HCT116 (cell line): ENCODE data around the gene DDX3X. TPM values are rescaled to one million over a fixed set of nuclear protein-coding genes. Genes with fewer than 3 reads are reported as not detected.

Experiments used
- ATAC-seq: fragments of 200-7000 bp; cut with Tn5 transposase; 2 replicates; pipeline ENCODE4 v1.9.1; 2020; ENCODE audit warnings: mild to moderate bottlenecking, moderate library complexity
- BruUV-seq: library from RNA; stranded (reverse); fragments of 400-500 nt; replicated peaks from 2 replicates; lab custom pipeline; 2021; lab: Mats Ljungman, UMichigan
- CTCF ChIA-PET: fragments of 300-600 bp; sonication (Branson Sonifier 250); formaldehyde crosslinking; loops from one replicate; lab custom pipeline; 2021; ENCODE audit warnings: antibody characterized with exemption; lab: Charles Lee
- POLR2A ChIA-PET: fragments of 300-600, 350-600 bp; sonication (Branson Sonifier 250); formaldehyde crosslinking; loops from one replicate; lab custom pipeline; 2021; ENCODE audit warnings: antibody characterized with exemption; lab: Charles Lee
- RAD21 ChIA-PET, 2 experiments: fragments of 300-600 bp; sonication (Branson Sonifier 250); formaldehyde crosslinking; loops; one replicate each; lab custom pipeline; 2023; ENCODE audit warnings: low total read pairs in 2 of 2; ENCODE audit not compliant: uncharacterized antibody in 2 of 2, unreplicated experiment in 2 of 2, low non-redundant PET in 1 of 2; lab: Charles Lee
- DNase-seq: peaks from one replicate; pipeline ENCODE4 v3.0.0-alpha.2; 2010; ENCODE audit warnings: low read depth, low spot score
- H2AFZ ChIP-seq: fragments of 200-600 bp; shearing (Covaris generic), sonication (generic); 2 replicates; pipeline ENCODE4 v1.6.1; 2017; ENCODE audit warnings: low read depth, mixed run types, mixed read lengths, antibody characterized with exemption, low read length; ENCODE audit not compliant: poor library complexity, severe bottlenecking
- H3K27ac ChIP-seq: 2 replicates; pipeline ENCODE4 v1.5.1; 2012; ENCODE audit warnings: low read depth, low read length
- H3K27me3 ChIP-seq: fragments of 200-600 bp; sonication (generic); 2 replicates; pipeline ENCODE4 v1.6.1; 2016; ENCODE audit warnings: mixed run types, low read length, mixed read lengths; ENCODE audit not compliant: insufficient read depth
- H3K36me3 ChIP-seq, 2 experiments: fragments of 200-500 bp in 1 of 2; fragments of 200-600 bp in 1 of 2; sonication (Bioruptor generic) in 1 of 2; sonication (generic) in 1 of 2; 2 replicates each; pipeline versions ENCODE4 v1.5.1 to v1.6.1; 2014 to 2016; ENCODE audit warnings: low read length in 2 of 2, inconsistent platforms in 1 of 2, mixed read lengths in 1 of 2, mixed run types in 1 of 2; ENCODE audit not compliant: insufficient read depth in 2 of 2, control insufficient read depth in 1 of 2
- H3K4me1 ChIP-seq, 2 experiments: fragments of 200-600 bp in 1 of 2; sonication (generic) in 1 of 2; 2 replicates each; pipeline versions ENCODE4 v1.5.1 to v1.6.1; 2012 to 2017; ENCODE audit warnings: low read length in 2 of 2, inconsistent platforms in 1 of 2, mild to moderate bottlenecking in 1 of 2, mixed read lengths in 1 of 2, mixed run types in 1 of 2, moderate library complexity in 1 of 2; ENCODE audit not compliant: insufficient read depth in 2 of 2, control insufficient read depth in 1 of 2
- H3K4me2 ChIP-seq: fragments of 200-600 bp; sonication (generic); 2 replicates; pipeline ENCODE4 v1.6.1; 2017; ENCODE audit warnings: mixed run types, low read length, mixed read lengths
- H3K4me3 ChIP-seq, 2 experiments: fragments of 200-600 bp in 1 of 2; sonication (generic) in 1 of 2; replicated peaks in 1 of 2; 2 replicates each; pipeline ENCODE4 v1.5.1; 2011 to 2016; ENCODE audit warnings: low read length in 2 of 2, control low read depth in 1 of 2, low read depth in 1 of 2, mild to moderate bottlenecking in 1 of 2, mixed read lengths in 1 of 2, mixed run types in 1 of 2
- H3K79me2 ChIP-seq: fragments of 200-600 bp; sonication (generic); 2 replicates; pipeline ENCODE4 v1.6.1; 2017; ENCODE audit warnings: mild to moderate bottlenecking, mixed run types, low read length, moderate library complexity, mixed read lengths; ENCODE audit not compliant: insufficient read depth
- H3K9ac ChIP-seq: fragments of 200-600 bp; sonication (generic); 2 replicates; pipeline ENCODE4 v1.6.1; 2016; ENCODE audit warnings: low read length, mixed read lengths
- H3K9me2 ChIP-seq: fragments of 200-600 bp; sonication (generic), shearing (Covaris generic); 2 replicates; pipeline ENCODE4 v1.6.1; 2017; ENCODE audit warnings: mixed run types, mild to moderate bottlenecking, moderate library complexity; ENCODE audit not compliant: insufficient read depth
- H3K9me3 ChIP-seq, 2 experiments: fragments of 200-500 bp in 1 of 2; fragments of 200-600 bp in 1 of 2; sonication (Bioruptor generic) in 1 of 2; sonication (generic) in 1 of 2; 2 replicates each; pipeline ENCODE4 v1.6.1; 2014 to 2017; ENCODE audit warnings: low read length in 2 of 2, mixed read lengths in 2 of 2, inconsistent platforms in 1 of 2, low read depth in 1 of 2, mild to moderate bottlenecking in 1 of 2, mixed run types in 1 of 2, moderate library complexity in 1 of 2; ENCODE audit not compliant: control insufficient read depth in 1 of 2, insufficient read depth in 1 of 2
- H4K20me1 ChIP-seq: fragments of 200-600 bp; sonication (generic), shearing (Covaris generic); 2 replicates; pipeline ENCODE4 v1.6.1; 2017; ENCODE audit warnings: mixed run types, mild to moderate bottlenecking, moderate library complexity; ENCODE audit not compliant: insufficient read depth
- CBX3 ChIP-seq: IDR thresholded peaks from 2 replicates; pipeline ENCODE4 v1.6.1; 2012; ENCODE audit warnings: low read depth
- CEBPB ChIP-seq: IDR thresholded peaks from 2 replicates; pipeline ENCODE4 v1.6.1; 2012; ENCODE audit warnings: low read depth
- EGR1 ChIP-seq: IDR thresholded peaks from 2 replicates; pipeline ENCODE4 v1.6.1; 2012; ENCODE audit warnings: low read depth
- ELF1 ChIP-seq: IDR thresholded peaks from 2 replicates; pipeline ENCODE4 v1.6.1; 2012; ENCODE audit warnings: low read depth, borderline replicate concordance
- EZH2 ChIP-seq: fragments of 200-600 bp; sonication (generic); IDR thresholded peaks from 2 replicates; pipeline ENCODE4 v1.6.1; 2017; ENCODE audit warnings: antibody characterized with exemption, mixed run types
- EZH2phosphoT487 ChIP-seq: fragments of 200-600 bp; IDR thresholded peaks from 2 replicates; pipeline ENCODE4 v1.6.1; 2018; ENCODE audit warnings: antibody characterized with exemption, borderline replicate concordance
- FOSL1 ChIP-seq: IDR thresholded peaks from 2 replicates; pipeline ENCODE4 v1.6.1; 2012; ENCODE audit warnings: low read depth
- POLR2A ChIP-seq: IDR thresholded peaks from 2 replicates; pipeline ENCODE4 v1.7.0; 2011; ENCODE audit warnings: borderline replicate concordance; ENCODE audit not compliant: insufficient read depth, insufficient read length; ENCODE audit errors: extremely low read depth
- POLR2AphosphoS5 ChIP-seq: IDR thresholded peaks from 2 replicates; pipeline ENCODE4 v1.6.1; 2011; ENCODE audit warnings: mild to moderate bottlenecking, low read depth, low read length, moderate library complexity
- RAD21 ChIP-seq: IDR thresholded peaks from 2 replicates; pipeline ENCODE4 v1.6.1; 2012; ENCODE audit warnings: low read depth, mild to moderate bottlenecking
- SIN3A ChIP-seq: IDR thresholded peaks from 2 replicates; pipeline ENCODE4 v1.6.1; 2012; ENCODE audit warnings: low read depth
- SP1 ChIP-seq: IDR thresholded peaks from 2 replicates; pipeline ENCODE4 v1.6.1; 2012; ENCODE audit warnings: low read depth
- TCF7L2 ChIP-seq: IDR thresholded peaks from 2 replicates; pipeline ENCODE4 v1.7.0; 2011; ENCODE audit warnings: borderline replicate concordance, inconsistent platforms; ENCODE audit not compliant: insufficient read depth, insufficient read length; ENCODE audit errors: extremely low read depth
- YY1 ChIP-seq: IDR thresholded peaks from 2 replicates; pipeline ENCODE4 v1.6.1; 2011; ENCODE audit warnings: low read length, low read depth, moderate library complexity, mild to moderate bottlenecking; ENCODE audit not compliant: insufficient replicate concordance; ENCODE audit errors: extremely low read depth
- ZFX ChIP-seq: fragments of 450-650 bp; IDR thresholded peaks from 2 replicates; pipeline ENCODE4 v1.6.1; 2017
- ZNF274 ChIP-seq: fragments of 200-500 bp; sonication (Bioruptor generic); IDR thresholded peaks from 2 replicates; pipeline ENCODE4 v1.6.1; 2014; ENCODE audit warnings: mild to moderate bottlenecking, low read depth, low read length, inconsistent platforms
- intact Hi-C: fragments of 100-400 bp; cut with micrococcal nuclease; formaldehyde crosslinking; loops from 2 replicates; pipeline ENCODE4 v1.10.0; 2022
- total RNA-seq: library from RNA; stranded (reverse); gene quantifications from one replicate; pipeline ENCODE4 v1.2.1, GENCODE V29; 2021; ENCODE audit not compliant: unreplicated experiment
- TF ChIP-seq, protein P1 (sequence below): IDR thresholded peaks from 2 replicates; pipeline ENCODE4 v1.6.1; 2012; ENCODE audit warnings: low read depth
- TF ChIP-seq, protein P2 (sequence below): IDR thresholded peaks from 2 replicates; pipeline ENCODE4 v1.6.1; 2012
- TF ChIP-seq, protein P3 (sequence below), 3 experiments: fragments of 200-600 bp in 1 of 3; sonication (generic) in 1 of 3; IDR thresholded peaks in 2 of 3; conservative IDR thresholded peaks in 1 of 3; 2 replicates each; pipeline ENCODE4 v1.5.1; 2012 to 2017; ENCODE audit warnings: low read depth in 2 of 3, low read length in 2 of 3, antibody characterized with exemption in 1 of 3, borderline replicate concordance in 1 of 3, control low read depth in 1 of 3, mild to moderate bottlenecking in 1 of 3, mixed read lengths in 1 of 3, mixed run types in 1 of 3, moderate library complexity in 1 of 3; ENCODE audit not compliant: insufficient read depth in 1 of 3
- TF ChIP-seq, protein P4 (sequence below): IDR thresholded peaks from 2 replicates; pipeline ENCODE4 v1.6.1; 2011; ENCODE audit warnings: mild to moderate bottlenecking, low read length, moderate library complexity; ENCODE audit not compliant: insufficient replicate concordance; ENCODE audit errors: extremely low read depth

Gene DDX3X
- total RNA-seq, 1 experiment from 2014 or later, result 253 TPM

DNA sequence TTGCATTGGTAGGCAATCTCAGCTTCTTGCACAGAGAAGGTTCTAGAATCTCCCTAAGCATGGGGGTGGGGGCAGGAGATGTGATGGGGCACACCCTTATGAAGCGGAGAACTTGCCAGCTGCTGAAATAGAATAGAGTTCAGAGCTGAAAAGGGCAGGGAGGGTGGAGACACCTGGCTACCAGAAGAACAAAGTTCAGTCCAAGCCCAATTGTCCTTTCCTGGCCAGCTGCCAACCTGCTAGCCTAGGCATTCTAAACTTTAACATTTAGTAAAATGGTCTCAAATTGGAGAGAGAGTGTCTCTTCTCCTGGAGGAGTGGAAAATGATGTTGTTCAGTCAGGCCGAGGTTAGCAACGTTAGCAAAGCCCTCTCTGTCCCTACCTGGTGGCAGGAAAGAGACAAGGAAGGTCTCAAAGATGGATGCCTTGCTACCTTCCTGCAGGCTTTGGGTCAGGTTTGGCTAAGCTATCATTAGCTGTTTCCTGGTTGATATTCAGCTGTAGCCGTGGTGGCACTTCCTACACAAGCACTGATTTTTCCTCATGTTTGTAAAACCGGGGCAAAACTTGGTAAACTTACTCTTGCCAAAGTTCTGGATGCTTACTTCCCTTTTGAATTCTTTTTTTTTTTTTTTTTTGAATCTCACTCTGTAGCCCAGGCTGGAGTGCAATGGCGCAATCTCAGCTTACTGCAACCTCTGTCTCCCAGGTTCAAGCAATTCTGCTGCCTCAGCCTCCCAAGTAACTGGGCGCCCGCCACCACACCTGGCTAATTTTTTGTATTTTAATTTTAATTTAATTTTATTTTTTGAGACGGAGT is 78.5 kb downstream of the DDX3X start:
- Histone ChIP-seq H3K27me3 (no peaks in the 10 kb centered on the region), H3K9me3 (no peaks in the 10 kb centered on the region), H3K4me2 (no peak overlapping the region), H3K36me3 (no peaks in the 10 kb centered on the region), H3K79me2 (no peaks in the 10 kb centered on the region), H3K27ac (no peak overlapping the region), H3K4me3 (no peak overlapping the region), H3K9ac (no peak overlapping the region), H3K4me1 (peaks cover 0 to 6% of the 10 kb centered on the region in 2 experiments; a peak in 1 of 4 replicates), H4K20me1 (no peaks in the 10 kb centered on the region), H3K9me2 (no peaks in the 10 kb centered on the region), H2AFZ (no peak overlapping the region)
- no TSS peak for BruUV-seq
- ChIA-PET RAD21 (no interaction called here), CTCF (no interaction called here), POLR2A (no interaction called here)
- ATAC-seq, result no peak
- intact Hi-C loops, result no loop called here
- DNase-seq, result no peak
- TF ChIP-seq SIN3A (no peak), CEBPB (no peak), TCF7L2 (no peak), FOSL1 (no peak), CBX3 (no peak), ZFX (no peak), POLR2AphosphoS5 (no peak), SP1 (no peak), YY1 (no peak), POLR2A (no peak), ELF1 (no peak), EZH2 (no peak), EGR1 (no peak), ZNF274 (no peak), RAD21 (no peak), EZH2phosphoT487 (no peak)
- TF ChIP-seq, protein P1, sequence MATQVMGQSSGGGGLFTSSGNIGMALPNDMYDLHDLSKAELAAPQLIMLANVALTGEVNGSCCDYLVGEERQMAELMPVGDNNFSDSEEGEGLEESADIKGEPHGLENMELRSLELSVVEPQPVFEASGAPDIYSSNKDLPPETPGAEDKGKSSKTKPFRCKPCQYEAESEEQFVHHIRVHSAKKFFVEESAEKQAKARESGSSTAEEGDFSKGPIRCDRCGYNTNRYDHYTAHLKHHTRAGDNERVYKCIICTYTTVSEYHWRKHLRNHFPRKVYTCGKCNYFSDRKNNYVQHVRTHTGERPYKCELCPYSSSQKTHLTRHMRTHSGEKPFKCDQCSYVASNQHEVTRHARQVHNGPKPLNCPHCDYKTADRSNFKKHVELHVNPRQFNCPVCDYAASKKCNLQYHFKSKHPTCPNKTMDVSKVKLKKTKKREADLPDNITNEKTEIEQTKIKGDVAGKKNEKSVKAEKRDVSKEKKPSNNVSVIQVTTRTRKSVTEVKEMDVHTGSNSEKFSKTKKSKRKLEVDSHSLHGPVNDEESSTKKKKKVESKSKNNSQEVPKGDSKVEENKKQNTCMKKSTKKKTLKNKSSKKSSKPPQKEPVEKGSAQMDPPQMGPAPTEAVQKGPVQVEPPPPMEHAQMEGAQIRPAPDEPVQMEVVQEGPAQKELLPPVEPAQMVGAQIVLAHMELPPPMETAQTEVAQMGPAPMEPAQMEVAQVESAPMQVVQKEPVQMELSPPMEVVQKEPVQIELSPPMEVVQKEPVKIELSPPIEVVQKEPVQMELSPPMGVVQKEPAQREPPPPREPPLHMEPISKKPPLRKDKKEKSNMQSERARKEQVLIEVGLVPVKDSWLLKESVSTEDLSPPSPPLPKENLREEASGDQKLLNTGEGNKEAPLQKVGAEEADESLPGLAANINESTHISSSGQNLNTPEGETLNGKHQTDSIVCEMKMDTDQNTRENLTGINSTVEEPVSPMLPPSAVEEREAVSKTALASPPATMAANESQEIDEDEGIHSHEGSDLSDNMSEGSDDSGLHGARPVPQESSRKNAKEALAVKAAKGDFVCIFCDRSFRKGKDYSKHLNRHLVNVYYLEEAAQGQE, result no peak
- TF ChIP-seq, protein P2, sequence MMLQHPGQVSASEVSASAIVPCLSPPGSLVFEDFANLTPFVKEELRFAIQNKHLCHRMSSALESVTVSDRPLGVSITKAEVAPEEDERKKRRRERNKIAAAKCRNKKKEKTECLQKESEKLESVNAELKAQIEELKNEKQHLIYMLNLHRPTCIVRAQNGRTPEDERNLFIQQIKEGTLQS, result no peak
- TF ChIP-seq, protein P3, sequence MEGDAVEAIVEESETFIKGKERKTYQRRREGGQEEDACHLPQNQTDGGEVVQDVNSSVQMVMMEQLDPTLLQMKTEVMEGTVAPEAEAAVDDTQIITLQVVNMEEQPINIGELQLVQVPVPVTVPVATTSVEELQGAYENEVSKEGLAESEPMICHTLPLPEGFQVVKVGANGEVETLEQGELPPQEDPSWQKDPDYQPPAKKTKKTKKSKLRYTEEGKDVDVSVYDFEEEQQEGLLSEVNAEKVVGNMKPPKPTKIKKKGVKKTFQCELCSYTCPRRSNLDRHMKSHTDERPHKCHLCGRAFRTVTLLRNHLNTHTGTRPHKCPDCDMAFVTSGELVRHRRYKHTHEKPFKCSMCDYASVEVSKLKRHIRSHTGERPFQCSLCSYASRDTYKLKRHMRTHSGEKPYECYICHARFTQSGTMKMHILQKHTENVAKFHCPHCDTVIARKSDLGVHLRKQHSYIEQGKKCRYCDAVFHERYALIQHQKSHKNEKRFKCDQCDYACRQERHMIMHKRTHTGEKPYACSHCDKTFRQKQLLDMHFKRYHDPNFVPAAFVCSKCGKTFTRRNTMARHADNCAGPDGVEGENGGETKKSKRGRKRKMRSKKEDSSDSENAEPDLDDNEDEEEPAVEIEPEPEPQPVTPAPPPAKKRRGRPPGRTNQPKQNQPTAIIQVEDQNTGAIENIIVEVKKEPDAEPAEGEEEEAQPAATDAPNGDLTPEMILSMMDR (IDR thresholded peaks at IDR 0.05 in 2 of 3, conservative IDR thresholded peaks at IDR 0.05 in 1 of 3; ENCODE audit: borderline replicate concordance in 1 of 3, insufficient read depth in 1 of 3, low read depth in 2 of 3, low read length in 2 of 3), result no peak
- TF ChIP-seq, protein P4, sequence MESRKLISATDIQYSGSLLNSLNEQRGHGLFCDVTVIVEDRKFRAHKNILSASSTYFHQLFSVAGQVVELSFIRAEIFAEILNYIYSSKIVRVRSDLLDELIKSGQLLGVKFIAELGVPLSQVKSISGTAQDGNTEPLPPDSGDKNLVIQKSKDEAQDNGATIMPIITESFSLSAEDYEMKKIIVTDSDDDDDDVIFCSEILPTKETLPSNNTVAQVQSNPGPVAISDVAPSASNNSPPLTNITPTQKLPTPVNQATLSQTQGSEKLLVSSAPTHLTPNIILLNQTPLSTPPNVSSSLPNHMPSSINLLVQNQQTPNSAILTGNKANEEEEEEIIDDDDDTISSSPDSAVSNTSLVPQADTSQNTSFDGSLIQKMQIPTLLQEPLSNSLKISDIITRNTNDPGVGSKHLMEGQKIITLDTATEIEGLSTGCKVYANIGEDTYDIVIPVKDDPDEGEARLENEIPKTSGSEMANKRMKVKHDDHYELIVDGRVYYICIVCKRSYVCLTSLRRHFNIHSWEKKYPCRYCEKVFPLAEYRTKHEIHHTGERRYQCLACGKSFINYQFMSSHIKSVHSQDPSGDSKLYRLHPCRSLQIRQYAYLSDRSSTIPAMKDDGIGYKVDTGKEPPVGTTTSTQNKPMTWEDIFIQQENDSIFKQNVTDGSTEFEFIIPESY, result no peak
